ENCODE measurements around the gene PIEZO2.
"Not testable (repeated sequence)": the region's sequence is repeated elsewhere in the genome, so short reads cannot be mapped to it uniquely, and the experiment has no call there.

The PIEZO2 gene

DNA sequence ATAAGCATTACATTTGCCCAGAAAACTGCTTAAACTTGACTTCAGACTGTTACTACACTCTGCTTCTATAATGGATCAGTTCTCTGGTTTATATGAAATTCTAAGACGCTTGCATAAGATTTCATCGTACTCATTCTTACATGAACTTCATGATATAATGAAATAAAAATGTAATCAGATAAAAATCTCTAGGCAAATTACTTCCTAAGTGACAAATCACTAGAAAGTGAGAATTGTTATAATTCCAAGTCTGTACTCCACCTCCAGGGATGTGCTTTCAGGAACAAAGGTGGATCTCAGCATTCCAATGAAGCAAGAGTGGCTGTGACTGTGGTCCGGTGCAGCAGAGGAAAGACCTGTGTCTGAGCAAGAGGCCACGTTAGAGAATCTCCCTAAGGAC lies 226.2 kb downstream of the PIEZO2 start:
- DNase-seq: no peak

DNA sequence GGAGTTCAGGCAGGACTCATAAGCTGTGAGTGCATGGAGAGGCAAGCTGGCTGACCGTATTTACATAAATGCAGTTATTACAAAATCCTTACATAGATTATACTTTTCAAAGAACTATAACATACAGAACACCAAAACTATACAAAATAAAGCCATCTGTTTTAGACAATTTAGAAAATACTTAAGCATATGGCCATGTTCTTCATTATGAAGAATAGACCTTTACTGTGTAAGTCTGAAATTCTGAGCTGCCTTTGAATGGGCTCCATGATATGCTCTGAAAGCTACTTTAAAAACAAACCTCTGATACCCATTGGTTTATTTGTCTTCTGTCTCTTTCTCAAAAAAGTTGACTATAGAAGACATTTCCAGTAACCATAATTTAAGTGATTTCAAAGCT lies 226.7 kb downstream of the PIEZO2 start:
- DNase-seq: not testable (repeated sequence)

DNA sequence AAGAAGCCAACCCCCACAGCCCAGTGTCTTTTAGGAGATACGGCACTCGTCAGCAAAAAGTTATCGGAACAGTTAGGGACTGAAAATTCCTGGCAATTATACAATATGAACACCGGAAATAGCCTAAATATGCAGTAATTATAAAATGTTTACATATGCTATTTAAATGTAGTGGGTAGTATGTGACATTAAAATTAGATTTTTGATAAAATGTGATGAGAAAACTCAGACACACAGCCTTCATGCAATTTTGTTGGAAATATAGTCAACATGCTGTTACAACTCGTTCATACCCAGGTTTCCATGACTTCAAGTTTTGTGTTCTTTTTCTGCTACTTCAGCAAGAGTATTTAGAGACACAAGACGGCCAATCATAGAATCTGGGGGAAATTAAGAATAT lies 229.1 kb downstream of the PIEZO2 start:
- DNase-seq: not testable (repeated sequence)

DNA sequence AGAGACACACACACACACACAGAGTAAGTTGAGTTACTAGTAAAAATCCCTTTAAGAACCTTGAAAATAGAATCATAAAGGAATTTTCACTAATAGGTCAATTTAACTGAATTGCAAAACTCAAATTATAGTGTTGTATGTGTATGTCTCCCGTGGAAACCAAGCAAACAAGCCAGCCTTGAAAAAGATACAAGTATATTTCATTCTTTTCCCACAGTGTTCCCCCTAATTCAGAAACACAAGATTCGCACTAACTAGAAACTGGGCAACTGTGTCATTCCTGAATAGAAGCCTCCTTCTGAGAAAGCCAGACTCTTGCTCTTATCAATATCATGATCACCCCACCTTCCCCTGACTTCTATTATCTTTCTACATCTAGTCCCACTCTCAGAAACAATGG lies 229.5 kb downstream of the PIEZO2 start:
- DNase-seq: no peak

DNA sequence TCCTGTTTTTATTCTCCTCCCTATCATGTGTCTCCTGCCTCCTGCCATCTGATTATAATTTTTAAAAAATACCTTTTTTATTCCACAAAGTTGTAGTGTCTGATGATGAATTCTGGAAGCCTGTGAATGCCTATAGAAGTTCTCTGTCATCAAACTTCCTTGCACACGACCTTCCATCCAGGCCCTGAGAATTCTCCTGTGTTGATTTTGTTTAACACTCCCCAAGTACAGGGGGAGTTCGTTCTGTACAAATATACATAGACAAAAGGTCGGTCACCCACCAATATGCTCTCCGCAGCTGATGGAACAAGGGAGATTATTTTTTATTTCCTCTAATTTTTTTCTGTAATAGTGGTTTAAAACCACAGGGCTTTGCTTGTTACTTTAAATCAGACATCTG lies 232.5 kb downstream of the PIEZO2 start:
- DNase-seq: no peak

DNA sequence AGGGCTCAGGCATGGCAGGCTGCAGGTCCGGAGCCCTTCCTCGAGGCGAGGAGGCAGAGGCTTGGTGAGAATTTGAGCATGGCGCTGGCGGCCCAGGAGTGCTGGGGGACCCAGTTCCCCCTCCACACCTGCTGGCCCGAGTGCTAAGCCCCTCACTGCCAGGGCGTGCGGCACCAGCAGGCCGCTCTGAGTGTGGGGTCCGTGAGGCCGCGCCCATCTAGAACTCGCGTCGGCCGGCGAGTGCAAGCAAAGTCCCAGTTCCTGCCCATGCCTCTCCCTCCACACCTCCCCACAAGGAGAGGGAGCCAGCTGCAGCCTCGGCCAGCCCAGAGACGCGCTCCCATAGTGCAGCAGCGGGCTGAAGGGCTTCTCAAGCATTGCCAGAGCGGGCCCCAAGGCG lies 233.0 kb downstream of the PIEZO2 start:
- no peak for DNase-seq

DNA sequence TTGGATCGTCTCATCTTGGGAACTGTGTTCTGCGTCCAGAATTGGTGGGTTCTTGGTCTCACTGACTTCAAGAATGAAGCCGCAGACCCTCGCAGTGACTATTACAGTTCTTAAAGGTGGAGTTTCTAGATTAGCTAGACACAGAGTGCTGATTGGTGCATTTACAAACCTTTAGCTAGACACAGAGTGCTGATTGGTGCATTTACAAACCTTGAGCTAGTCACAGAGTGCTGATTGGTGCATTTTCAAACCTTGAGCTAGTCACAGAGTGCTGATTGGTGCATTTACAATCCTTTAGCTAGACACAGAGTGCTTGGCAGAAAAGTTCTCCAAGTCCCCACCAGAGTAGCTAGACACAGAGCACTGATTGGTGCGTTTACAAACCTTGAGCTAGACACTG lies 233.6 kb downstream of the PIEZO2 start:
- not testable (repeated sequence) for DNase-seq

DNA sequence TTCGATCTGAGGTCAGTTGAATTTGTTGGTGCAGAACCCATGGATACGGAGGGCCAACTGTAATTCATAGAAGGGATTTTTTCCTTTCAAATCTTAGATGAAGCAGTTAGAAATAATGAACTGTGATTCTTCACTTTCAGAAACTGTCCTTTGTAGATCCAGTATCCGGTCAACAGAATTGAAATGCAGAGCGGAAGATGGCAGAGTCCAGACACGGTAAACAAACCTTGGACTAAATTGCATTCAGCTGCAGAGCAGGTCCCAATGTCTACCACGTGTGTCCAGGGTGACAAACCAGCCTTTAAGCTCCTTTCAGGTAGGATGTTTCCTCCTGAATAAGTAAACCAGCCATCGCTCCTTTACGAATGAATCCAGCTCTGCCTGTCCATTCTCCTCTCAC lies 234.8 kb downstream of the PIEZO2 start:
- not testable (repeated sequence) for DNase-seq

DNA sequence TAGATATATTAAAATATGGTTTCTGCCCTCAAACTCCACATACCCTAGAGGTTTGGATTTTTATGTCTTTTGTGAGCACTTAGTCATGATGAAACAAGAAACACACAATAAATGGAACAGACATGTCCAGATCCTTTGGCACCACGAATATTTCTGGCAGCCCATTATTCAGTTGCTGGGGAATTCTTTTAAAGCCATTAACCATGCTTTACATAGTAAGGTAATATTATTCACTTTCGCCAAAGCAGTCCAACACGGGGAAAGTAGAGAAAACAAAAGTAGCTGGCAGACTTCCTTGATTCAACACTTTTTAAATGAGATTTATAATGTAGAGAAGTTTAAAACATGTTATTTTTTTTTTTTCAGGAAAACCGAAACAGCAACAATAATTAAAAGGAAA lies 235.4 kb downstream of the PIEZO2 start:
- DNase-seq: no peak

DNA sequence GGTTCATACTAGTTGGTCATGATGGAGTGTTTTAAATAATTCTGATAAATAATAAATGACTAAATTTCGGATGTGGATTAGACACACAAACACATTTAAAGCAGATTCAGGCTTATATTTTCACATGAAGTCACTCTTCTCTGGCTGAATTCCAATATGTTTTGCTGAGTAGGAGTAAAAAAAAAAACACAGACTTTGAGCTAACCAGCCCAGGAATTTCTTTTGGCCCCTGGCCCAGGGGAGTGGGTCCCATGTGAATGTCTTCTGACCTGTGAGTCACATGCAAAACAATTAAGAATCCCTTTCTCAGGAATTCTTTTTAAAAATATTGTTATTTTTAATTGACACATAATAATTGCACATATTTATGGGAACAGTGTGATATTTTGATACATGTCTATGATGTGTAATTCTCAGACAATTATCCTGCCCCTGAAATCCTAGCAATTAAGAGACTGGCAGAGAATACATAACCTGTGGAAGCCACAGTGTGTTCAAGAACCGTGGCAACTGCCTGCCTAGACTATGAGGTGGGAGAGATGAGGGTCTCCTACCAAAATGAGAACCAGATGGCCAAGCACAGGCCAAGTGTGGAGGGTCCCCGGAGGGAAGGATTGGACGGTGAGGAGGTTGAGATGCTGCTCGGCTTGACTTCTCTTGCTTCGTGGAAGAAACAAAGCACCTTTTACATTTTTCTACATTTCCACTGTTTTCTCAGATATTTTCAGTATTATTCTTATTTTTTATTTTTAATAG lies 236.4 kb downstream of the PIEZO2 start:
- no peak for DNase-seq

DNA sequence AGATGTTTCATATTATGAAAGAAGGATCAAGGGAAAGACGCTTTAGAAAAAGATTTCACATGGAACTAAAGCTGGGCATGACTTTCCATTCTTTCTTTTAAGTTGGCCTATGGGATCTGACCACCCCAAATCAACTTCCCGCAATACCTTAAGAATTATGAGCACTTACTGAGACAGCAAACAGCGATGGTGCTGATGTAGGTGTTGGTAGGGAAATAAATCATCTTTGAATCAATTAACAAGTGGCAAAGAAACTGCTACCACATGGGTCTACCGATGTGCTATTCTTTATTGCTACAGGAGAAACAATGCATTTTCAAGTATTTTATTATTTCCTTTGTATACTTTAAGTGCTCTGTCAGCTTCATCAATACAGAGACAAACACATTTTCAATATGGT lies 239.6 kb downstream of the PIEZO2 start:
- DNase-seq: no peak

DNA sequence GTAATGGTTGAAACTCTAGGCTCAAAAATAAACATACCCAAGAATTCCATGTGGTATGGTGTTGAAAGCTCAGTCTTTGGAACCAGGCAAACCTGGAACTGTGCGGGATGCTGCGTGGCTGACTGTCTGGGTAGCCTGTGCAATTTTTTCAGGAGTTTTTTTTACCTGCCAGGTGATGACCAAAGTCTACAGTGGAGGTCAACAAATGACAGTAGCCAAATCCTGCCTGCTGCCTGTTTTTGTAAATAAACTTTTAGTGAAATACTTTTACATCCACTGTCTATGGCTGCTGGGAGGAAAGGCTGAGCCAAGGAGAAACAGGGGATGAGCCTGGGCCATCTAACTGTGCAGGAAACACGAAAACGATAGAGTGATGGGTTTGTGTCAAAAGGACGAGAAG lies 240.6 kb downstream of the PIEZO2 start:
- no peak for DNase-seq

DNA sequence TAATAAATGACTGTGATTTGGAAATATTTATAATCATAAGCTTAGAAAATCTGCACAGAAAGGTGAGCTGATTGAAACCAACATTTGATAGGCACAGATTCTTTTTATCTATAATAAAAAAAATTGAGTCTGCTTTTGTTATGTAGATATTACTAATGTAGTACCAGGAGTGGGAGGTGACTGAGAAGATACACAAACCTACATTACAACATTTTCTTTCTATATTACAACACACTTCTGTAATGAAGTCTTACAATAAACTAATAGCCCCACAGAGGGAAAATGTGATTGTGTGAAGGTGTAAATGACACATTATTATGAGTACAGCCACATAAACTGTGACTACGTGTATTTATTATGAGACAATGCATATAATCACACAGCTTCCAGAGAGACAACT lies 241.6 kb downstream of the PIEZO2 start:
- no peak for DNase-seq

DNA sequence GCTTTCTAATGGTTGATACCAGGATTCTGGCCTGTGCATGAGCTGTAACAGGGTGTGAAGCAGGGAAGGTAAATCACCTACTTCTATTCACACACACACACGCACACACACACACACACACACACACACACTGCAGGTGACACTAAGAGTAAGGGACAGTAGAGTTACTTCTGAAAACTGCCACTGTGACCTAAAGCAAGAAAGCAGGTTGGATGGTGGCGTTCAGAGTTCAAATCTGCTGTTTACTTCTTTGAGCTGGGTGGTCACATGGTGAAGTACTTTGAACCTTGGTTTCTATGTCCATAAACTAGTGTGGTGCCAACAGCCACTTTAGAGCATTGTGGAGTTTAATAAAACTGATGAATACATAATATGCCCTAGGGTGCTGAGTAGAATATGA lies 248.0 kb downstream of the PIEZO2 start:
- no peak for DNase-seq

DNA sequence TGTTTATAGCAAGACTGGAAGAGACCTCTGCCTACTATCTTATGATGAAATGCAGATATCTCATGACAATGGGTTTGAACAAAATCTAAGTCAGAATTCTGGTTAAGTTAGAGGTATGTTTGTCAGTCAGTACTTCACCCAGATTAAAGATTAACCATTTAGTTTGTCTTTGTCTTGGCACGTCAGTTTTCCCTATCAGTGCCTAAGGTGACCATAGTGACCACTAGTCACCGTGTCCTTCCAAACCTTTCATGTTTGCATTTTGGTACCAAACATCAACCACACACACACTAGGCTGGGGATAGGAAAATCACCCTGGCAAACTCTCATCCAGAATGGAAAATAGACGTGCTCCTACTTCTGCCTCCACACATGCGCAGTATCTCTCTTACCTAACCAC lies 248.9 kb downstream of the PIEZO2 start:
- no peak for DNase-seq

DNA sequence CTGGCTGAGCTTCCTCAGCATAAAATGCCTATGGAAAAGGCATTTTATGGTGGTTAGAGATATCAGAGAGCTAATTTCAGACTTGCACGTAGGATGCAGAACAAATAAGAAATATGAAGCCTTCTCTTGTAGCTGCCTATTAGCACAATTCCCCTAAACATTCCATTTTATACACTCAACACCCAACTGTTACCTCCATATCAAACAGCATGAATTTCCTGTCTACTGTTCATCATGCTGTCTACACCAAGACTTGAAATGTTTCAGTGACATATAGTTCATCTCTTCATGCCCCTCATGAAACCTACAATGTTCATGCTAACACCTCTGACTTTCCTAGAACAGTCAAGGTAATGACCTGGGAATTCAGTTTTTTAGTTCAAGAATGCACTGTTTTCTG lies 249.9 kb downstream of the PIEZO2 start:
- no peak for DNase-seq

DNA sequence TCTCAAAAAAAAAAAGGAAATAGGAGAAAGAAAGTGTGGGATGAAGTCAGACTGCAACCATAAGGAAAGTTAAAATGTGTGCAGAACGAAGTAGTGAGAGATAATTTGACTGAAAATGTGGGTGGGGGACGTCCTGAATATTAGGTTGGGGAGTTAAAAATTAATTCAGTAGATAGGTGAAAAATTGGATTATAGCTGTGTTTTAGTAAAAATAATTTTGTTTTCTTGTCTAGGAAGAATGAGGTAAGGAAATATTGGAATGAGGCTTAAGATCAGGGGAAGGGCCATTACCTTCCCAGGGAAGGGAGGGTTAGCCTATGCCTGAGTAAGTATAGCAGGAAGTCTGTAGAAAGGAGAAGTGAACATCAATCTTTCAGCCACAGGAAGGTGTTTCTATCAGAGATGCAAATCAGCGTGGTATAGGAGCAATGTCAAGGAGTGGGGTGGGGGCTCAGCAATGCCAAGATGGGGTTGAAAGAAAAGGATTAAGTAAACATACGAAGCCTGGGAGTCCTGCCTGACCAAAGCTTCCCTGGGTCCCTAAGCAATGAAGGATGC lies 250.9 kb downstream of the PIEZO2 start:
- DNase-seq: no peak

DNA sequence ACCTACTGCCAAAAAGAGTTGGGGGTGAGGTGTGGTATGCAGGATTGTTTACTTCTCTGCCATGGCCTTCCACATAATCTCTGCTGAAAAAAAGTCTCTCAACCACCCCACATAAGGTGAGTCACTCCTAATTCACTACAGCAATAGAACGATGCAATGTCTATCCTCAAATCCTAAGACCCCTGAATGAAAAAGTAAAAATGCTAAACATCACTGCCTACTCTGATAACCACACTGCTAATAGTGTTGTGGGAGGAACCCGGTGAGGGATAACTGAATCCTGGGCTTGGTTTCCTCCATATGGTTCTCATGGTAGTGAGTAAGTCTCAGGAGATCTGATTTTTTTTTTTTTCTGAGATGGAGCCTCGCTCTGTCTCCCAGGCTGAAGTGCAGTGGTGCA lies 252.5 kb downstream of the PIEZO2 start:
- no peak for DNase-seq

DNA sequence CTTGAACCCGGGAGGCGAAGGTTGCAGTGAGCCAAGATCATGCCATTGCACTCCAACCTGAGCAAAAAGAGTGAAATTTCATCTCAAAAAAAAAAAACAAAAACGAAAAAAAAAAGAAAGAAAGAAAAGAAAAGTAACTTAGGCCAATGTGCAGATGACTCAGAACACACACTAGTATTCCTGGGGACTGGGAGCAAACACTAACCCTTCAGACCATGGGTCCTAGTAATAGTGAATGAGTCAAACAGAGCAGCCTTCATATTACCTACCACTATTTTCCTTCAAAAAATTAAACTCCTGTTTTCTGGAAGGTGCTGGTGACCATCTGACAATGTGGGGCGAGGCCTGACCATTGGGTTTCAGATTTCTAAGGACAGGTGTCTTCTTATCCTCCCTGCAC lies 253.4 kb downstream of the PIEZO2 start:
- DNase-seq: no peak

DNA sequence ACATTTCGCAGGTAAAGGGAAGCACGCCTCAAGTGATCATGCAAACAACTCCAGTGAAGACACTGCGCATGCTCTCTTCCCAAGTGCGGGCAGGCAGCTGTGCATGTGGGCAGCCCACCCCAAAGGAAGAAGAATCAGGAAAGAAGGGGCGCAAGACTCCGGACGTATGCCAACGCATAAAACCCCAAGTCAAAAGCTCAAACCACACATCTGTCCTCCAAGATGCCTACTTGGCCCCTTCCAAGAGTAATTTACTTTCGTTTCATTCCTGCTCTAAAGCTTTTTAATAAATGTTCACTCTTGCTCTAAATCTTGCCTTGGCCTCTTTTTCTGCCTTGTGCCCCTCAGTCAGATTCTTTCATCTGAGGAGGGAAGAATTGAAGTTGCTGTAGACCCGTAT lies 254.9 kb downstream of the PIEZO2 start:
- DNase-seq: no peak

DNA sequence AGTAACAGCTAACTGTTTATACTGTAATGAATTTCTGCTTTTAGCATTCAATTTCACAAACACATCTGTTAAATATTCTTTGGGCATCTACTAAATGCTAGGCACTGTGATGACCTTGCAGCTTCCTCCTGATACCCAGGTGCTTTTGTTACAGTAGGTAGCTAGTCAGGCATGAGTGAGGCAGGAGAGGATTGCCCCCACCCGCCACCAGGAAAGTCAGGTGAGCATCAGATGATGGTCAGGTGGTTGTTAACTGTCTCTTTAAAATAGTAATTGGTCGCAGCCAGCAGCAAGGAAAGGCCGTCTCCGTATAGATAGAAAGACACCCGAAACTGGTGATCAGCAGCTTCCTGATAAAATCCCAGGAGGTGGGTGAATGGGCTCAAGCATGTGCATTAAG lies 255.6 kb downstream of the PIEZO2 start:
- DNase-seq: no peak

DNA sequence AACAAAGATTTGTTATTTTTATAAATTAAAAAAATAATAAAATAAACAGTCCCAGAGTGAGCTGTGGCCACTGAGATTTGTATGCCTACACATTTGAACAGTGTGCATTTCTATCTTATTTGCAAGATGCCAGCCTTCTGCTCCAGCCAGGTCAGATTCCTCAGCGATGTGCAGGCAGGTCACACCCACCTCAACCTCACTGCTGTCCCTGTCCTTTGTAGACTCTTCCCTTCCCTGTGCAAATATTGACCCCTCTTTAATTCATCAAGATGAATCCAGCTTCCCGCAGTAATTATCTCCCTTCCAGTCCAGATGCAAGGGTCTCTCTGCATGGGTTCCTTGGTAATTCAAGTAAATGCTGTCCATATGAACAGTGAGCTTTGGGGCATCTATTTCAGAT lies 256.2 kb downstream of the PIEZO2 start:
- no peak for DNase-seq

DNA sequence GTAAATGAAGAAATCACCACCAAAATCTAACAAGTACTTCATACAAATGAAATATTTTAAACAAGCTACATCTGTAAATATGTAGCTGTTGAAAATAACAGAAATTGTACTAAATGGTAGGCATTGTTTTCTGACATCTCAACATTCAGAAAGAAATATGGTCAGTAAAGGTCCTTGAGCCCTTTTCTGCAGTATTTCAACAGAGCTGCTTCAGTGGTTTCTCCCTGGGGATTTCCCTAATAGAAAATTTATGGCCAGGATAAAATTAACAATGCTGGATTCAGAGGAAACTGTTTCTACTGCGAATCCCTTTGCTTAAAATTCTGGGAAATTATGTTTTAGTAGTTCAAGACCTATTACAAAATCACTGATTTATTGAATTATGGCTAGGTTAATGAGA lies 256.6 kb downstream of the PIEZO2 start:
- DNase-seq: no peak

DNA sequence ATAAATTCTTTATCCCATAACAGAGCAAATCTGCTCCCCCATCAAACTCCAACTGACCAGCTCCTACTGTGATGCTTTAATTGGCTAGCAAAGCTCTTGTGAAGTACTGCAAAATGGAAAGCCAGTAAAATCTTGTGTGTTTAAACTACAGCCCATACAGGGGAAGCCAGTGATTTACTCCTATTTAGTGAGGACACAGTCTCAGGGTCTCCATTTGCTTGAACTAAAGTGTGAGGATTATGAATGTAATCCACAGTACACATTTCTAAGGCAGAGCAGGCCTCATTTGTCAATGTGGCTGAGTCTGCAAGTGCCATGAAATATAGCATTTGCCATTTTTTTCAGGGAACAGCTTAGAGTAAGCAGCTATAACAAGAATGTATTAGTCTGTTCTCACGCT lies 259.3 kb downstream of the PIEZO2 start:
- no peak for DNase-seq

DNA sequence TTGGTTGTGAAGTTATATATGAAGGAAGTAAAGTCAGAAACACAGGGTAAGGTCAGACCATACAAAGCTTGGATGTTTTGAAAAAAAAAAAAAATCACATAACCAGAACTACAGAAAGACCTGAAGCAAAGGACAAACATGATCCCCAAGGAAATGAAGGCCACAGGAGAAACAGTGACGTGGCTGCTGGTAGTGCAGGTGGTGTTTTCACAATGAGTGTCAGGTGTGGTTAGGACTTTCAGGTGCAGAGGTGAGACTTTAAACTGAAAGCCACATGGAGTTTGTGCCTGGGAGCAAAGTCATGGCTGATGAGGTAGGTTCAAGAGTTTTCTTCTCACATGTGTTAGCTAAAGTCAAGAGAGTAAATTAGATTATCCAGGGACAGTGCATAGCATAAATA lies 270.7 kb downstream of the PIEZO2 start:
- no peak for DNase-seq

All from GDM1 (cell line).